ENCODE results near the gene GCN1. TPM values are rescaled to one million over a fixed set of nuclear protein-coding genes. Genes with fewer than 3 reads are reported as not detected.
"Not testable (repeated sequence)": the region's sequence is repeated elsewhere in the genome, so short reads cannot be mapped to it uniquely, and the experiment has no call there.

GCN1 gene
- total RNA-seq, 4 donors from 2014 or later: 62.0 to 310 (median 101) TPM

- TF ChIP-seq POLR2A (IDR thresholded peaks at IDR 0.05) (no peak), POLR2AphosphoS5 (IDR thresholded peaks at IDR 0.05) (no peak), CTCF (IDR thresholded peaks at IDR 0.05) (no peak), EP300 (IDR thresholded peaks at IDR 0.05) (no peak)
- 93% methylated on average over 2 of the region's 2 CpGs for WGBS
- peaks cover 85% of the 10 kb centered on the region for H3K4me1 ChIP-seq
Measured at GRCh38 chr12:120239776-120240494, 45.4 kb upstream of the GCN1 start.

GRCh38 chr12:120238839-120239445 lies 44.4 kb upstream of the GCN1 start:
- Histone ChIP-seq H3K27ac (peak overlapping the region; percentile 86), H3K27me3 (no peaks in the 10 kb centered on the region), H3K9me3 (no peaks in the 10 kb centered on the region), H3K36me3 (no peaks in the 10 kb centered on the region), H3K4me1 (peaks cover 90% of the 10 kb centered on the region), H3K4me3 (no peak overlapping the region)
- DNase-seq (ENCODE audit: low spot score in 2 of 2): no peak
- WGBS: 75% methylated on average over 12 of the region's 12 CpGs
- TF ChIP-seq POLR2AphosphoS5 (IDR thresholded peaks at IDR 0.05) (no peak), EP300 (IDR thresholded peaks at IDR 0.05) (no peak), POLR2A (IDR thresholded peaks at IDR 0.05) (no peak), CTCF (IDR thresholded peaks at IDR 0.05) (no peak)

More at GRCh38 chr12:120239776-120240494, 45.4 kb upstream of the GCN1 start:
- no peaks in the 10 kb centered on the region for H3K27me3 ChIP-seq
- no peak for DNase-seq (ENCODE audit: low spot score in 2 of 2)
- no peak overlapping the region for H3K4me3 ChIP-seq
- H3K9me3 ChIP-seq: no peaks in the 10 kb centered on the region
- no peaks in the 10 kb centered on the region for H3K36me3 ChIP-seq
- H3K27ac ChIP-seq: peak overlapping the region; percentile 86

GRCh38 chr12:120238217-120238616 lies 43.7 kb upstream of the GCN1 start:
- no peak for DNase-seq (ENCODE audit: low spot score in 2 of 2)
- Histone ChIP-seq H3K4me1 (peaks cover 97% of the 10 kb centered on the region), H3K4me3 (no peak overlapping the region), H3K36me3 (no peaks in the 10 kb centered on the region), H3K9me3 (no peaks in the 10 kb centered on the region), H3K27ac (peak overlapping the region; percentile 86), H3K27me3 (no peaks in the 10 kb centered on the region)
- no peak for TF ChIP-seq EP300 (IDR thresholded peaks at IDR 0.05)
- TF ChIP-seq CTCF (IDR thresholded peaks at IDR 0.05): no peak
- no peak for TF ChIP-seq POLR2A (IDR thresholded peaks at IDR 0.05)
- no peak for TF ChIP-seq POLR2AphosphoS5 (IDR thresholded peaks at IDR 0.05)
- WGBS: 31% methylated on average over 7 of the region's 9 CpGs

GRCh38 chr12:120237360-120238171 lies 43.1 kb upstream of the GCN1 start:
- H3K4me3 ChIP-seq: peak overlapping the region; percentile 9
- H3K4me1 ChIP-seq: peaks cover 100% of the 10 kb centered on the region

GRCh38 chr12:120236809-120237208 lies 42.3 kb upstream of the GCN1 start:
- peaks cover 100% of the 10 kb centered on the region for H3K4me1 ChIP-seq
- peak overlapping the region; percentile 86 for H3K27ac ChIP-seq
- not testable (repeated sequence) for H3K4me3 ChIP-seq; H3K27me3 ChIP-seq; DNase-seq (ENCODE audit: low spot score in 2 of 2); H3K36me3 ChIP-seq; H3K9me3 ChIP-seq
- 81% methylated on average over 3 of the region's 3 CpGs for WGBS

More at GRCh38 chr12:120237360-120238171, 43.1 kb upstream of the GCN1 start:
- TF ChIP-seq EP300 (IDR thresholded peaks at IDR 0.05) (no peak), POLR2AphosphoS5 (IDR thresholded peaks at IDR 0.05) (peak in 2 of 3 donors; percentile 45 to 49)
- DNase-seq (ENCODE audit: low spot score in 2 of 2): peak; percentile 93 to 94
- no peaks in the 10 kb centered on the region for H3K27me3 ChIP-seq
- no peaks in the 10 kb centered on the region for H3K9me3 ChIP-seq
- H3K27ac ChIP-seq: peak overlapping the region; percentile 86
- no peaks in the 10 kb centered on the region for H3K36me3 ChIP-seq
- WGBS: 30% methylated on average over 13 of the region's 13 CpGs
